Ishikawa (cell line): Measurements from ENCODE around the gene CPA5.

Experiments
- CEBPB ChIP-seq: IDR thresholded peaks from 2 replicates; pipeline ENCODE4 v1.6.1; 2012
- CREB1 ChIP-seq: IDR thresholded peaks from 2 replicates; pipeline ENCODE4 v1.6.1; 2012; ENCODE audit warnings: low read depth
- EGR1 ChIP-seq: IDR thresholded peaks from 2 replicates; pipeline ENCODE4 v1.6.1; 2012
- EP300 ChIP-seq: IDR thresholded peaks from 2 replicates; pipeline ENCODE4 v1.6.1; 2012; ENCODE audit warnings: borderline replicate concordance
- FOXM1 ChIP-seq: IDR thresholded peaks from 2 replicates; pipeline ENCODE4 v1.6.1; 2012; ENCODE audit warnings: low read depth, borderline replicate concordance
- NFIC ChIP-seq: IDR thresholded peaks from 2 replicates; pipeline ENCODE4 v1.6.1; 2012
- RAD21 ChIP-seq: IDR thresholded peaks from 2 replicates; pipeline ENCODE4 v1.6.1; 2012; ENCODE audit warnings: low read depth
- TAF1 ChIP-seq: IDR thresholded peaks from 2 replicates; pipeline ENCODE4 v1.6.1; 2012; ENCODE audit warnings: low read depth, mild to moderate bottlenecking
- TCF12 ChIP-seq: IDR thresholded peaks from 2 replicates; pipeline ENCODE4 v1.6.1; 2012; ENCODE audit warnings: low read depth
- TEAD4 ChIP-seq: IDR thresholded peaks from 2 replicates; pipeline ENCODE4 v1.6.1; 2012
- YY1 ChIP-seq: IDR thresholded peaks from 2 replicates; pipeline ENCODE4 v1.6.1; 2012; ENCODE audit warnings: low read depth
- ZBTB7A ChIP-seq: IDR thresholded peaks from 2 replicates; pipeline ENCODE4 v1.6.1; 2012; ENCODE audit warnings: low read depth
- TF ChIP-seq, protein P1 (sequence below): IDR thresholded peaks from 2 replicates; pipeline ENCODE4 v1.6.1; 2012
- TF ChIP-seq, protein P2 (sequence below): IDR thresholded peaks from 2 replicates; pipeline ENCODE4 v1.6.1; 2012
- TF ChIP-seq, protein P3 (sequence below): IDR thresholded peaks from 2 replicates; pipeline ENCODE4 v1.6.1; 2012; ENCODE audit warnings: low read depth, mild to moderate bottlenecking

CPA5 gene

DNA sequence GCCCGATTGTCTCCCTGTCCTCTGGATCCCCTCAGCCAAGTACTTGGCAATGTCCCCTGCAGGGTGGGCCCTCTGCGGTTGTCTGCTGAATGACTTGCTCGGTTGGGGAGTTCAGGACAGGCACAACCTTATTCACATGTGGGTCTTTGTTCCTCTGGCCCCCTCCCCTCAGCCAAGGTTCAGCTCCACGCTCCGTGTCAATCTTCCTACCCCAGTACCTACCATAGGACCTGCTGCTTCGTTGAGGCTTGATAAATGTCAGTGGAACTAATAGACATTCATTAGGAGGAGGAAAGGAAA lies 7.1 kb downstream of the CPA5 start:
- TF ChIP-seq EGR1: no peak
- TF ChIP-seq, protein P1, sequence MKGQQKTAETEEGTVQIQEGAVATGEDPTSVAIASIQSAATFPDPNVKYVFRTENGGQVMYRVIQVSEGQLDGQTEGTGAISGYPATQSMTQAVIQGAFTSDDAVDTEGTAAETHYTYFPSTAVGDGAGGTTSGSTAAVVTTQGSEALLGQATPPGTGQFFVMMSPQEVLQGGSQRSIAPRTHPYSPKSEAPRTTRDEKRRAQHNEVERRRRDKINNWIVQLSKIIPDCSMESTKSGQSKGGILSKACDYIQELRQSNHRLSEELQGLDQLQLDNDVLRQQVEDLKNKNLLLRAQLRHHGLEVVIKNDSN: no peak
- no peak for TF ChIP-seq NFIC
- no peak for TF ChIP-seq TAF1
- TF ChIP-seq, protein P2, sequence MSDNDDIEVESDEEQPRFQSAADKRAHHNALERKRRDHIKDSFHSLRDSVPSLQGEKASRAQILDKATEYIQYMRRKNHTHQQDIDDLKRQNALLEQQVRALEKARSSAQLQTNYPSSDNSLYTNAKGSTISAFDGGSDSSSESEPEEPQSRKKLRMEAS: no peak
- TF ChIP-seq TEAD4: no peak
- no peak for TF ChIP-seq FOXM1
- TF ChIP-seq EP300: no peak
- TF ChIP-seq, protein P3, sequence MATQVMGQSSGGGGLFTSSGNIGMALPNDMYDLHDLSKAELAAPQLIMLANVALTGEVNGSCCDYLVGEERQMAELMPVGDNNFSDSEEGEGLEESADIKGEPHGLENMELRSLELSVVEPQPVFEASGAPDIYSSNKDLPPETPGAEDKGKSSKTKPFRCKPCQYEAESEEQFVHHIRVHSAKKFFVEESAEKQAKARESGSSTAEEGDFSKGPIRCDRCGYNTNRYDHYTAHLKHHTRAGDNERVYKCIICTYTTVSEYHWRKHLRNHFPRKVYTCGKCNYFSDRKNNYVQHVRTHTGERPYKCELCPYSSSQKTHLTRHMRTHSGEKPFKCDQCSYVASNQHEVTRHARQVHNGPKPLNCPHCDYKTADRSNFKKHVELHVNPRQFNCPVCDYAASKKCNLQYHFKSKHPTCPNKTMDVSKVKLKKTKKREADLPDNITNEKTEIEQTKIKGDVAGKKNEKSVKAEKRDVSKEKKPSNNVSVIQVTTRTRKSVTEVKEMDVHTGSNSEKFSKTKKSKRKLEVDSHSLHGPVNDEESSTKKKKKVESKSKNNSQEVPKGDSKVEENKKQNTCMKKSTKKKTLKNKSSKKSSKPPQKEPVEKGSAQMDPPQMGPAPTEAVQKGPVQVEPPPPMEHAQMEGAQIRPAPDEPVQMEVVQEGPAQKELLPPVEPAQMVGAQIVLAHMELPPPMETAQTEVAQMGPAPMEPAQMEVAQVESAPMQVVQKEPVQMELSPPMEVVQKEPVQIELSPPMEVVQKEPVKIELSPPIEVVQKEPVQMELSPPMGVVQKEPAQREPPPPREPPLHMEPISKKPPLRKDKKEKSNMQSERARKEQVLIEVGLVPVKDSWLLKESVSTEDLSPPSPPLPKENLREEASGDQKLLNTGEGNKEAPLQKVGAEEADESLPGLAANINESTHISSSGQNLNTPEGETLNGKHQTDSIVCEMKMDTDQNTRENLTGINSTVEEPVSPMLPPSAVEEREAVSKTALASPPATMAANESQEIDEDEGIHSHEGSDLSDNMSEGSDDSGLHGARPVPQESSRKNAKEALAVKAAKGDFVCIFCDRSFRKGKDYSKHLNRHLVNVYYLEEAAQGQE: no peak
- TF ChIP-seq RAD21: no peak
- TF ChIP-seq TCF12: no peak
- TF ChIP-seq CEBPB: no peak
- TF ChIP-seq YY1: no peak
- TF ChIP-seq ZBTB7A: no peak
- TF ChIP-seq CREB1: no peak

- TF ChIP-seq CEBPB (peak; percentile 87), CREB1 (no peak), EP300 (no peak)
- TF ChIP-seq, protein P1: no peak
- TF ChIP-seq, protein P3: no peak
Measured at GRCh38 chr7:130352194-130353074, 7.8 kb downstream of the CPA5 start.

- TF ChIP-seq RAD21 (0 out of 2 replicates have a peak, but pooled peaks have one; percentile 6), EGR1 (no peak)
Measured at GRCh38 chr7:130353196-130353595, 8.6 kb downstream of the CPA5 start.

DNA sequence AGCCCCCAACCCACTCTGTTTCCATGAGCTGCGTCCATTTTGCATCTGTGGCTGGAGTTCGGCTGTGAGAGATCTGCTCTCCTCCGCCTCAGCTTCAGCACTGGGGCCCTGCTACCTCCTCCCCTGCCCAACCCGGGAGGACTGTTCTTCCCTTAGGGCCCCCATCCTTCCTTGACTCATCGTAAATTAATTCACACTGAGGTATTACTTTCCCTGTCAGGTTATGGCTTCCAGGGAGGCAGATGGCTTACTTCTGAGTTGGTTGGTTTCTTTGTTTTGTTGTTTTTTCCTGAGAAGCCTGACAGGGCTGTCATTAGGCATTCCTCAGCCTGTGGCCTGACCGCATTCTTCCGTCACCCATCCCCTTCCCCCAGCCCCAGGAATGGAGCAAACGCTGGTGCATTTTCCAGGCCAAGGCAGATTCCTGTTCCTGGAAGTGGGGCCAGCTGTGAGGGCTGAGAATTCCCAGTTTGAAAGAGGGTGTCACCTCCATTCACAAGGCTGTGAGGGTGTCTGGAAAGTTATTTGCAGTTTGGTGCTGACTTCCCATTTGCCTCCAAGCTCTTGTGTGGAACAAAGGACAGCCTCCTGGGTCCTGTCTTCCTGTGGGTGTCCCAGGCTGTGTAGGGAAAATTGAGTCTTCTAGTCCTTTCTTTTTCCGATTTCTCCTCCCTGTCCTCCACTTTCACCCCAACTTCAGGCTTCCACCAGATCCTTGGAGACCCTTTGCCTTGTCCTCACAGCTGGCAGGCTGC lies 11.7 kb downstream of the CPA5 start:
- TF ChIP-seq TAF1 (no peak), TCF12 (peak; percentile 78; the same call in 1 of the 2 replicates), YY1 (no peak), FOXM1 (no peak), NFIC (peak; percentile 17; the same call in 1 of the 2 replicates), RAD21 (peak; percentile 10; the same call in 1 of the 2 replicates), TEAD4 (peak; percentile 90), EP300 (0 out of 2 replicates have a peak, but pooled peaks have one; percentile 60)

- TF ChIP-seq YY1: no peak
- peak; percentile 65 for TF ChIP-seq TCF12
- TF ChIP-seq, protein P3: no peak
- no peak for TF ChIP-seq ZBTB7A
- no peak for TF ChIP-seq RAD21
- no peak for TF ChIP-seq EGR1
- TF ChIP-seq, protein P1: no peak
- TF ChIP-seq TAF1: no peak
- TF ChIP-seq EP300: peak; percentile 34; the same call in 1 of the 2 replicates
- no peak for TF ChIP-seq TEAD4
- peak; percentile 62 for TF ChIP-seq NFIC
- TF ChIP-seq FOXM1: no peak
- no peak for TF ChIP-seq CREB1
- TF ChIP-seq, protein P2: 0 out of 2 replicates have a peak, but pooled peaks have one; percentile 27
- peak; percentile 89 for TF ChIP-seq CEBPB
Measured at GRCh38 chr7:130356876-130357611, 12.4 kb downstream of the CPA5 start.
